B cell (primary cell): ENCODE data around the gene POLR3G. TPM values are rescaled to one million over a fixed set of nuclear protein-coding genes. Genes with fewer than 3 reads are reported as not detected.

ENCODE experiments used
- ATAC-seq: fragments of 200-7000 bp; cut with Tn5 transposase; one replicate; pipeline ENCODE4 v1.10.0; 2021; ENCODE audit warnings: low read depth, mild to moderate bottlenecking, moderate number of reproducible peaks, moderate library complexity
- CTCF ChIA-PET: fragments of 350-600 bp; sonication (Branson Sonifier 250); formaldehyde crosslinking; loops from one replicate; lab custom pipeline; 2021; ENCODE audit warnings: antibody characterized with exemption, inconsistent platforms; lab: Charles Lee
- POLR2A ChIA-PET: fragments of 350-600 bp; sonication (Branson Sonifier 250); formaldehyde crosslinking; loops from one replicate; lab custom pipeline; 2021; ENCODE audit warnings: antibody characterized with exemption; lab: Charles Lee
- DNase-seq: peaks from one replicate; pipeline ENCODE4 v3.0.0; 2013
- H2AFZ ChIP-seq: 2 replicates; pipeline ENCODE4 v1.6.1; 2012; ENCODE audit warnings: mild to moderate bottlenecking, low read depth, low read length; ENCODE audit not compliant: insufficient read depth, poor library complexity, severe bottlenecking
- H3K27ac ChIP-seq, 2 donors: 1 replicate in 1 of 2; 2 replicates in 1 of 2; pipeline ENCODE4 v1.5.1; 2012 to 2013; ENCODE audit warnings: low read length in 2 of 2, mild to moderate bottlenecking in 2 of 2, moderate library complexity in 1 of 2
- H3K27me3 ChIP-seq, 4 experiments: fragments of 200-600 bp in 1 of 4; sonication (generic) in 1 of 4; replicated peaks in 1 of 4; 1 replicate in 2 of 4; 2 replicates in 2 of 4; pipeline versions ENCODE4 v1.6.1 to v1.7.0; 2013 to 2016; ENCODE audit warnings: low read length in 3 of 4, mild to moderate bottlenecking in 2 of 4, mixed read lengths in 1 of 4, moderate library complexity in 1 of 4; ENCODE audit not compliant: insufficient read depth in 4 of 4, control insufficient read depth in 3 of 4; ENCODE audit errors: control extremely low read depth in 1 of 4
- H3K36me3 ChIP-seq, 2 experiments: replicated peaks in 1 of 2; 1 replicate in 1 of 2; 2 replicates in 1 of 2; pipeline versions ENCODE4 v1.6.1 to v1.7.1; 2013; ENCODE audit warnings: low read length in 1 of 2; ENCODE audit not compliant: insufficient read depth in 2 of 2, control insufficient read depth in 1 of 2; ENCODE audit errors: control extremely low read depth in 1 of 2, extremely low read depth in 1 of 2
- H3K4me1 ChIP-seq, 2 donors: fragments of 200-600 bp in 1 of 2; sonication (generic) in 1 of 2; 1 replicate in 1 of 2; 2 replicates in 1 of 2; pipeline versions ENCODE4 v1.5.1 to v1.6.1; 2013 to 2017; ENCODE audit warnings: low read length in 2 of 2; ENCODE audit not compliant: control insufficient read depth in 2 of 2, insufficient read depth in 2 of 2
- H3K4me2 ChIP-seq: replicated peaks from 2 replicates; pipeline ENCODE3; 2012; ENCODE audit warnings: mild to moderate bottlenecking, low read depth, low read length; ENCODE audit not compliant: poor library complexity, severe bottlenecking
- H3K4me3 ChIP-seq, 5 experiments: fragments of 200-600 bp in 1 of 5; sonication (generic) in 1 of 5; 1 replicate in 3 of 5; 2 replicates in 2 of 5; pipeline versions ENCODE4 v1.5.1 to v1.7.0; 2011 to 2016; ENCODE audit warnings: low read length in 4 of 5, mild to moderate bottlenecking in 4 of 5, low read depth in 2 of 5, control low read depth in 1 of 5, moderate library complexity in 1 of 5; ENCODE audit not compliant: insufficient read depth in 1 of 5; ENCODE audit errors: control extremely low read depth in 1 of 5, extremely low read depth in 1 of 5
- H3K79me2 ChIP-seq: fragments of 200-600 bp; sonication (generic); one replicate; pipeline ENCODE4 v1.6.0; 2016; ENCODE audit warnings: low read length; ENCODE audit not compliant: control insufficient read depth, insufficient read depth
- H3K9ac ChIP-seq: fragments of 200-600 bp; sonication (generic); 2 replicates; pipeline ENCODE4 v1.6.1; 2017; ENCODE audit warnings: mild to moderate bottlenecking, low read length, moderate library complexity
- H3K9me3 ChIP-seq, 3 donors: one replicate each; pipeline versions ENCODE4 v1.6.1 to v1.7.1; 2013; ENCODE audit warnings: low read length in 2 of 3; ENCODE audit not compliant: control insufficient read depth in 2 of 3, insufficient read depth in 1 of 3; ENCODE audit errors: control extremely low read depth in 1 of 3
- H4K20me1 ChIP-seq: 2 replicates; pipeline ENCODE4 v1.6.0; 2012; ENCODE audit warnings: mild to moderate bottlenecking, low read length; ENCODE audit not compliant: insufficient read depth, control insufficient read depth, poor library complexity, severe bottlenecking
- H3K27ac Mint-ChIP-seq: one replicate; pipeline ENCODE4 v1.8.0; 2021; ENCODE audit warnings: mixed read lengths
- H3K27me3 Mint-ChIP-seq: one replicate; pipeline ENCODE4 v1.8.0; 2021; ENCODE audit warnings: mixed read lengths
- H3K4me1 Mint-ChIP-seq: one replicate; pipeline ENCODE4 v1.8.0; 2021; ENCODE audit warnings: mixed read lengths
- H3K4me3 Mint-ChIP-seq: one replicate; pipeline ENCODE4 v1.8.0; 2021; ENCODE audit warnings: mixed read lengths
- H3K9me3 Mint-ChIP-seq: one replicate; pipeline ENCODE4 v1.8.0; 2022; ENCODE audit warnings: mixed read lengths; ENCODE audit not compliant: insufficient read depth
- EZH2 ChIP-seq: IDR thresholded peaks from 2 replicates; pipeline ENCODE4 v1.6.1; 2012; ENCODE audit warnings: borderline replicate concordance, low read depth, mild to moderate bottlenecking, moderate library complexity, low read length; ENCODE audit not compliant: insufficient read depth, poor library complexity, severe bottlenecking
- WGBS: methylation state at CpG from one replicate; pipeline ENCODE4 v1.1.5; 2013; ENCODE audit warnings: missing lambda C conversion rate; ENCODE audit not compliant: insufficient coverage; 5-methylcytosine and 5-hydroxymethylcytosine counted together
- intact Hi-C: fragments of 100-400 bp; cut with micrococcal nuclease; formaldehyde crosslinking; loops from one replicate; pipeline ENCODE4 v1.10.0; 2022
- polyA plus RNA-seq: library from polyadenylated mRNA; depleted of rRNA; stranded (reverse); fragments of >200 nt; gene quantifications from 2 replicates; pipeline ENCODE4 v1.2.3, GENCODE V29; 2012
- total RNA-seq, 2 donors: library from RNA; stranded (reverse); fragments of 120-200 nt in 1 of 2; gene quantifications; 1 replicate in 1 of 2; 2 replicates in 1 of 2; pipeline versions ENCODE4 v1.2.3 to v1.2.4, GENCODE V29; 2013 to 2022
- TF ChIP-seq, protein P1 (sequence below): fragments of 200-600 bp; IDR thresholded peaks from one replicate; pipeline ENCODE4 v1.8.0; 2022; ENCODE audit warnings: antibody characterized with exemption, mild to moderate bottlenecking

The POLR3G gene
- total and polyA plus RNA-seq, 2 donors (not counting 1 experiment from before 2014, with no cell fraction given): 0.52 to 2.3 TPM

DNA sequence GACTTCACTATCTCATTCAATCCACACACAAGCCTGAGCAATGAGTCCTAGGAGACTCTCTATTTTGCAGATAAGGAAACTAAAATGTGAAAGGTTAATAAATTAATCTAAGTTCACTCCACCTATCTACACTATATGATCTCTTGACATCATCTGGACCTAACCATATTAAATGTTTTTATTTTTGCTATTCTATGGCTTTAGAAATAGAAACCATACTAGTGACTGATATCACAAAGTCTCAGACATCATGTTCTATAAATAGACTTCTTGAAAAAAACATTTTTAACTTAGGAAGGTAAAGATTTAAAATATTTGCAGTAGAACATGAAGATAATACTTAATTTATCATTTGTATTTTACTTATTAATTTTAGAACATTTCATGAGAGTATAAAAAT is 74.6 kb downstream of the POLR3G start:
- no peak overlapping the region for H3K9ac ChIP-seq
- H3K27ac Mint-ChIP-seq: no peak overlapping the region

DNA sequence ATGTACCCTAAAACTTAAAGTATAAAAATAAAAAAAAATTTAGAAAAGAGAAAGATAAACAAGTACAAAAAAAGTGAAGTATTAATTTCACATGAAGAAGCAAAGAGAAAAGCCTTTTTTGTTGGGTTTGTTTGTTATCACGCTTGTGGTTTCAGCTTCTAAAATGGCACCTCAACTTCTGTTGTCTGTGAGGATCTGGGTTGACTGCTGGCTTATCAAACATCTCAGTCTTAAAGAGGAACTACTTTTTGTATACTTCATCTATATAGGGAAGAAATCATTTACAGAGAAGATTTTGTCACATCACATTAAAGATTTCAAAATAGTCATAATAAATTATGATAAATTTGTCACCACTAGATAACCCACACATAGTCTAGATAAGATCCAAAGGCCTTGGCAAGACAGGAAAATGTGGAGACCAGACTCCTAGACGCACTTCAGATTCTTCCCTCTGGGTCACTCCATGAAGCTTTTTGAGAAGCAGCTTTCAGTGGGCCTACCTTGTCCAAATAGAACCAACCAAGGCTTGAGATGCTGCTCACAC is 75.1 kb downstream of the POLR3G start:
- ATAC-seq: no peak
- intact Hi-C loops: no loop called here
- TF ChIP-seq EZH2: no peak
- TF ChIP-seq, protein P1, sequence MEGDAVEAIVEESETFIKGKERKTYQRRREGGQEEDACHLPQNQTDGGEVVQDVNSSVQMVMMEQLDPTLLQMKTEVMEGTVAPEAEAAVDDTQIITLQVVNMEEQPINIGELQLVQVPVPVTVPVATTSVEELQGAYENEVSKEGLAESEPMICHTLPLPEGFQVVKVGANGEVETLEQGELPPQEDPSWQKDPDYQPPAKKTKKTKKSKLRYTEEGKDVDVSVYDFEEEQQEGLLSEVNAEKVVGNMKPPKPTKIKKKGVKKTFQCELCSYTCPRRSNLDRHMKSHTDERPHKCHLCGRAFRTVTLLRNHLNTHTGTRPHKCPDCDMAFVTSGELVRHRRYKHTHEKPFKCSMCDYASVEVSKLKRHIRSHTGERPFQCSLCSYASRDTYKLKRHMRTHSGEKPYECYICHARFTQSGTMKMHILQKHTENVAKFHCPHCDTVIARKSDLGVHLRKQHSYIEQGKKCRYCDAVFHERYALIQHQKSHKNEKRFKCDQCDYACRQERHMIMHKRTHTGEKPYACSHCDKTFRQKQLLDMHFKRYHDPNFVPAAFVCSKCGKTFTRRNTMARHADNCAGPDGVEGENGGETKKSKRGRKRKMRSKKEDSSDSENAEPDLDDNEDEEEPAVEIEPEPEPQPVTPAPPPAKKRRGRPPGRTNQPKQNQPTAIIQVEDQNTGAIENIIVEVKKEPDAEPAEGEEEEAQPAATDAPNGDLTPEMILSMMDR: no peak
- Histone ChIP-seq H3K9me3 (peaks cover 0 to 4% (median 0%) of the 10 kb centered on the region in 3 donors), H3K4me1 (peaks cover 3% of the 10 kb centered on the region in 2 donors), H3K27ac (no peak overlapping the region), H3K79me2 (no peaks in the 10 kb centered on the region), H3K4me3 (no peak overlapping the region), H2AFZ (no peak overlapping the region), H3K27me3 (peaks cover 0 to 27% (median 12%) of the 10 kb centered on the region in 4 experiments), H3K36me3 (no peaks in the 10 kb centered on the region), H3K4me2 (no peak overlapping the region), H4K20me1 (no peaks in the 10 kb centered on the region), H3K9ac (no peak overlapping the region)
- POLR2A ChIA-PET: interaction anchor here (0.7 kb wide), 1 partner anchor 123 kb away, joined by 3 read pairs; no protein-coding TSS in a partner anchor
- Mint-ChIP-seq H3K9me3 (no peaks in the 10 kb centered on the region), H3K4me1 (peaks cover 8% of the 10 kb centered on the region), H3K27me3 (peaks cover 38% of the 10 kb centered on the region), H3K4me3 (no peak overlapping the region), H3K27ac (no peak overlapping the region)
- CTCF ChIA-PET: no interaction called here
- no peak for DNase-seq
- WGBS: 88% methylated on average over 1 of the region's 2 CpGs

More for the DNA sequence above, 74.6 kb downstream of the POLR3G start:
- Mint-ChIP-seq H3K9me3 (no peaks in the 10 kb centered on the region), H3K4me3 (no peak overlapping the region), H3K4me1 (peaks cover 8% of the 10 kb centered on the region), H3K27me3 (peaks cover 36% of the 10 kb centered on the region)
- Histone ChIP-seq H3K36me3 (no peaks in the 10 kb centered on the region), H3K4me2 (no peak overlapping the region), H3K79me2 (no peaks in the 10 kb centered on the region), H3K27me3 (peaks cover 0 to 27% (median 14%) of the 10 kb centered on the region in 4 experiments), H3K4me3 (no peak overlapping the region), H3K9me3 (peaks cover 0 to 4% (median 0%) of the 10 kb centered on the region in 3 donors), H3K4me1 (peaks cover 3% of the 10 kb centered on the region in 2 donors), H2AFZ (no peak overlapping the region), H3K27ac (no peak overlapping the region), H4K20me1 (no peaks in the 10 kb centered on the region)
- POLR2A ChIA-PET: no interaction called here
- no peak for ATAC-seq
- intact Hi-C loops: no loop called here
- TF ChIP-seq, protein P1: no peak
- TF ChIP-seq EZH2: no peak
- no peak for DNase-seq
- CTCF ChIA-PET: no interaction called here
